Stimulated activated CD8-positive, alpha-beta memory T cell treated with anti-CD3 and anti-CD28 coated beads, Interleukin-12 subunit alpha, Interleukin-12 subunit beta, amount 100 ng/mL, for 24 hours (primary cell): ENCODE data around the gene CLDN7.
"Not testable (repeated sequence)": the region's sequence is repeated elsewhere in the genome, so short reads cannot be mapped to it uniquely, and the experiment has no call there.

Experiments
- DNase-seq: peaks from one replicate; pipeline ENCODE4 v3.0.0-alpha.2; 2020; ENCODE audit errors: extremely low read depth

The CLDN7 gene

GRCh38 chr17:7256766-7257456, 5.4 kb downstream of the CLDN7 start:
- DNase-seq = no peak

- no peak for DNase-seq
Observed at GRCh38 chr17:7254511-7254910, 7.8 kb downstream of the CLDN7 start.

GRCh38 chr17:7253082-7253481, 9.2 kb downstream of the CLDN7 start:
- DNase-seq = no peak

DNA sequence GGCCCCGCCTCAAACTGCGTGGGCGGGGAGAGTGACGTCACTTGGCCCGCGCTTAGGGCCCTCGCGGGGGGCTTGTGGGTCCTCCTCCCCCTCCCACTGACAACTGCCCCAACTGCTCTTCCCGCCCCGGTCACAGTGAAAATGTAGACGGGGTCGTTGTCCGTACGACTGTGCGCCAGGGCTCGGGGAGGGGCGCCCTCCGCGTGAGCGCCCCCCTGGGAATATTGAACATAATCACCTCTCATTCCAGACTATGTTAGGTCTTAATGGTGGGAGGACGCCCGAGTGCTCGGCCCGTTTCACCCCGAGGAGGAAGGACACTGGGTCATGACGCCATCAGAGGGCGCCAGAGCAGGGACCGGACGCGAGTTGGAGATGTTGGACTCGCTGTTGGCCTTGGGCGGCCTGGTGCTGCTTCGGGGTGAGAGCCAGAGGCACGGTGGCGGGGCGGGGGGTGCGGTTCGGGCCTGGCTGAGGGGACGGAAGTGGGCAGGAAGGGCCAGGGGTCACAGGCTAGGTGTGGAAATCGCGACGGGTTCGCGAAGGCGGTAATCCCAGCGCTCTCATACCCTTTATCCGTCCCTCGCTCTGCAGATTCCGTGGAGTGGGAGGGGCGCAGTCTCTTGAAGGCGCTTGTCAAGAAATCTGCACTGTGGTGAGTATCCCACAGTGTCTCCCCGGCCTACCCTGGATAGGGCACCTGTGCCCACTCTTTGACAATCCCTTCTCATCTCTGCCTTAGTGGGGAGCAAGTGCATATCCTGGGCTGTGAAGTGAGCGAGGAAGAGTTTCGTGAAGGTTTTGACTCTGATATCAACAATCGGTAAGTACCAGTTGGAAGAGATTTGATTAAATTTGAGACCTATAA, 9.9 kb downstream of the CLDN7 start, which contains the start of gene ELP5:
ELP5 (plus strand) TSS at position 40 of the 868 bp plus-strand sequence; CDS start at position 376, 336 bp downstream.
- DNase-seq = peak; percentile 72

GRCh38 chr17:7251661-7252175, 10.6 kb downstream of the CLDN7 start, which contains the start of gene CTDNEP1:
Gene CTDNEP1, minus strand, starts transcription at chr17:7251734. Its CDS starts 438 bp downstream, at chr17:7251296.
- peak; percentile 96 for DNase-seq

GRCh38 chr17:7250695-7251627, 11.3 kb downstream of the CLDN7 start:
- no peak for DNase-seq

GRCh38 chr17:7249830-7250229, 12.4 kb downstream of the CLDN7 start:
- DNase-seq = no peak

GRCh38 chr17:7249214-7249613, 13.1 kb downstream of the CLDN7 start:
- no peak for DNase-seq

DNA sequence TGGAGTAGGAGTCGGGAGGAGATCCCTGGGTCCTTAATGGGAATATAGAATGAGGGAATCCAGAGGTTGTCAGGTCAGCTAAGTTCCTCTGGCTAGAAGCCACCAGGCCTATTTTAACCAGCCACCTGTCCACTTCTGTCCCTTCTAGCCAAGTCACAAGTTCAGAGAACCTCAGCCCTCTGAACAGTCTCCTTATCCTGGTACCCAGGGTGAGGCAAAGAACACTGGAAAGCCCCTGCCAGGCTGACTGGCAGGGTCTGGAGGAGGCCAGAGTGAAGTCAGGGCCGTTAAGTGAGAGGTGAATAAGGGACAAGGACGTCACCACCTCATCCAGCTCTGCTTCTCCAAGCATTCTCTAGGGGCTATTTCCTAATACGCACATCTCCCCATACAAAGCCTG, 13.5 kb downstream of the CLDN7 start:
- DNase-seq = no peak

GRCh38 chr17:7246779-7247178, 15.5 kb downstream of the CLDN7 start:
- DNase-seq = no peak

GRCh38 chr17:7243838-7244237, 18.4 kb downstream of the CLDN7 start:
- DNase-seq = not testable (repeated sequence)

DNA sequence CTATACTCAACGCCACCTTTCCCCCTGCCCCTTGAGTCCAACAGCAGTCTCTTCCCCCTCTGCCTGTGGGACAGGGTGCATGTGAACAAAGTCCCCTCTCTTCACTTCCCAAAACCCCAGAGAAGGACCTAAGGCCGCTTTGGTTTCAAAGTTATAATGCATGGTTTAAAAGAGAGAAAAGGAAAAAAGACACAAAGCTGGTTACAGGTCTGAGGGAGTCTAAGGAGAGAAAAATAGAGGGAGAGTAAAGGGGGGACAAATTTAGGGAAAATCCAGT, 18.9 kb downstream of the CLDN7 start:
- no peak for DNase-seq

DNA sequence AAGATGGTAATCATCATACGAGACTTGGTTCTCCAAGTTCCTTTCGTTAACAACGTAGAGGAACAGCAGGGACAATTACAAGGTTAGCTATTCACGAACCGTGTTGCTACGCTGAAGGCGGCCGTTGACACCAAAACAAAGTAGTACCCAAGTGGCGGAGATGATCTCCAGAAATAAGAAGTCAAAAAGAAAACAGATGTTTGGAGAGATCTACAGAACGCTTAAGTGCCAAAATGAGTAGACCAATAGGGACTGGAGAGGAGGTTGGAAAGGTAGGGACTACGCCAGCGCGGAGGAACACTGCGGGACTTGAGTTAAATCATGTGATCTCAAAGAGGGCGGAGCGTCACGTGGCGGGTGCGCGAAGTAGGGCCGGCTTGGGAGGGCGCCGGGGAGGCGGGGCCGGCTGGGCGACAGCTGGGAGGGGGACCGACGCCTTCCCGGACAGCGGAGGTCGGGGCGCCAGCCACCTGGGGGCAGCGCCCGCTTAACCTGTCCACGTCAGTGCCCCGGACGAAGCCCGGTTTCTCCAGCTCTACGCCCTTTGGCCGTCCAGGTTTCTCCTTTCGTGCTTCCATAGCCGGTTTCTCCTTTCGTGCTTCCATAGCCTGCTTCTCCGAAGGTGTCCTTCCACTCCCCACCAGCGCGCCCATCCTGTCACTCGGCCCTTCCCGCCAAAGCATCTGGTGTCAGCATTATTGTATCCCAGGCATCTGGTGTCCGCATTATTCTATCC, 19.4 kb downstream of the CLDN7 start:
- peak; percentile 86 for DNase-seq

DNA sequence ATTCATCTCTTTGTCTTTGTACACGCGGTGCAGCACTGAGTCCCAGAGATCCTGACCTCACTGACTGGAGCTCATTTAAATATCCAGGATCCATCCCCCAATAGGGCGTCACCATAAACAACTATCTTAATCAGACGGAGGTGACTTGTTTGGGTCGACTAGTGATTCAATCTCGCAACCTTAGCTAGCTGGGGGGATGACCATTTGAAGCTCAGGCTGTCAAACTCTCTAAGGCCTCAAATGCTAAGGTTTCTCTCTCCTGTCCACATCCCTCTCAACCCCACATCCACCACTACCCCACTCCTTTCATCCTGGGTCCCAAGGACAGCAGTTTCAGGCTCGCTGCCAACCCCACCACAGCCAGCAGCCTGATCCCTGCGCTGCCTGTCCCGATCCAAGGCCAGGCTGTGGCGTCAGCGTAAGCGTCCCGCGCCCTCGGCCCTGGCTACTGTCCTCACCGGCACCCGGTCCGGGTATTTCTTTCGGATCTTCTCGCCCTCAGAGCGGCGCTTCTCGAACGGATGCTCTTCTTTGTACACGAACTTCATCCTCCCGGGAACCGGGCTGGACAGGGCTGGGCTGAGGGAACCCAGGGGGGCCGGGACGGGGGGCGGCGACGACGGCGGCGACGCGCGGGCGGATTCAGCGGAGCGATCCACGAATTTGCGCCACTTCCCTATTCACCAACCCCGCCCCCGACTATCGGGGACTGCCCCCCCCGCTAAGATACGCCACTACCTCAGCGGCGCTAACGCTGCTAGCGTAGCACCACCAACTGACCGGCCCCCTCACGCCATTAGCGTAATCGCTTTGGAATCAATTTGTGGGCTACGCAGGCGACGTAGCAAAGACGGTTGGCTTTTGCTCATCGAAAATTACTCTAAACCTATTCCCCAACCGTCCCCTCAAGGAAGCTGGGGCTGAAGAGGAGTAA, 20.2 kb downstream of the CLDN7 start, which contains the start of gene GABARAP:
GABARAP (minus strand) TSS at position 667 of the 934 bp plus-strand sequence; CDS start at position 548, 119 bp downstream.
- peak; percentile 76 for DNase-seq

DNA sequence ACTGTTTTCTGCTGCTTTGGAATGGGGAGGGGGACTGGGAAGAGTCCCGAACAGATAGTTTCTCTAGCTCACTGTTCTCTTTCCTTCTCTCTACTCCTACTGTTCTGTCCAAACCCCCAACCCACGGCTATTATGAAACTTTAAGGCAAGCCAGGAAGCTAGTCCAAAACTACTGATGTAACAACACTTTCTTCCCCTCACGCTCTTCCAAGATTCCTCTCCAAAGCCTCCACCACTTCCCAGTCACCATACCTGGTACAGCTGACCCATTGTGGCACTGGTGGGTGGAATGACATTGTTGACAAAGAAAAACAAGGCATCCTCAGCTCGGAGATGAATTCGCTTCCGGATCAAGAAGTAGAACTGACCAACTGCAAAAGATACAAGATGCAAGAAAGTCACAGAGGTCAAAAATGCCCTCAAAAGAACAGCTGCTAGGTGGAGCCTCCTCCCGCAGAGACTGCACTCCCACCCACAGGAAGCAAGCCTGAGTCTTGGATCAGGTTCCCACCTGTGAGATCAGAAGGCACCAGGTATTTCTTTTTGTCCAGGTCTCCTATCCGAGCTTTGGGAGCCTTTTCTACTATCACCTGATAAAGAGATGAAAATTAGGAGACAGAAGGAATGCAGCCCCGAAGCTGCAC, 21.1 kb downstream of the CLDN7 start:
- DNase-seq = no peak

GRCh38 chr17:7240375-7240774, 21.9 kb downstream of the CLDN7 start:
- no peak for DNase-seq

- peak; percentile 96 for DNase-seq
Observed at GRCh38 chr17:7239091-7240027, 22.9 kb downstream of the CLDN7 start, which contains the start of gene PHF23. Gene PHF23, minus strand, starts transcription at chr17:7239457. Its CDS starts 178 bp downstream, at chr17:7239279.
